Smooth muscle cell (in vitro differentiated cells): Measurements from ENCODE around the gene CAMK2B. TPM values are rescaled to one million over a fixed set of nuclear protein-coding genes. Genes with fewer than 3 reads are reported as not detected.

ENCODE experiments used
- DNase-seq: peaks from one replicate; lab custom pipeline; 2025; ENCODE audit not compliant: unreplicated experiment; lab: John Stamatoyannopoulos, UW
- H2AFZ ChIP-seq: fragments of 200-600 bp; sonication (generic); 2 replicates; pipeline ENCODE4 v1.6.0; 2016; ENCODE audit warnings: antibody characterized with exemption, low read depth, mild to moderate bottlenecking
- H3F3A ChIP-seq: fragments of 200-600 bp; sonication (generic); 2 replicates; pipeline ENCODE4 v1.6.0; 2017; ENCODE audit warnings: antibody characterized with exemption, low read depth
- H3K27ac ChIP-seq: fragments of 200-600 bp; sonication (generic); 2 replicates; pipeline ENCODE4 v1.5.1; 2016; ENCODE audit warnings: low read depth, mild to moderate bottlenecking
- H3K27me3 ChIP-seq: fragments of 200-600 bp; sonication (generic); 2 replicates; pipeline ENCODE4 v1.6.1; 2016; ENCODE audit warnings: low read depth, mild to moderate bottlenecking
- H3K36me3 ChIP-seq: fragments of 200-600 bp; sonication (generic); 2 replicates; pipeline ENCODE4 v1.5.1; 2016; ENCODE audit warnings: low read depth
- H3K4me1 ChIP-seq: fragments of 200-600 bp; sonication (generic); 2 replicates; pipeline ENCODE4 v1.5.1; 2016; ENCODE audit warnings: low read depth
- H3K4me2 ChIP-seq: fragments of 200-600 bp; sonication (generic); 2 replicates; pipeline ENCODE4 v1.6.0; 2016; ENCODE audit warnings: mild to moderate bottlenecking
- H3K4me3 ChIP-seq: fragments of 200-600 bp; sonication (generic); 2 replicates; pipeline ENCODE4 v1.5.1; 2016; ENCODE audit warnings: mild to moderate bottlenecking
- H3K79me2 ChIP-seq: fragments of 200-600 bp; sonication (generic); 2 replicates; pipeline ENCODE4 v1.6.0; 2016; ENCODE audit warnings: low read depth, mild to moderate bottlenecking
- H3K9ac ChIP-seq: fragments of 200-600 bp; sonication (generic); 2 replicates; pipeline ENCODE4 v1.6.0; 2016; ENCODE audit warnings: low read depth
- H3K9me3 ChIP-seq: fragments of 200-600 bp; sonication (generic); replicated peaks from 2 replicates; pipeline ENCODE4 v1.5.1; 2016; ENCODE audit warnings: low read depth
- H4K20me1 ChIP-seq: fragments of 200-600 bp; sonication (generic); 2 replicates; pipeline ENCODE4 v1.6.0; 2016; ENCODE audit warnings: low read depth
- CTCF ChIP-seq: fragments of 200-600 bp; sonication (generic); IDR thresholded peaks from 2 replicates; pipeline ENCODE4 v1.5.1; 2017; ENCODE audit warnings: borderline replicate concordance, mild to moderate bottlenecking, antibody characterized with exemption; ENCODE audit not compliant: insufficient read depth, poor library complexity, severe bottlenecking
- WGBS: methylation state at CpG from one replicate; pipeline ENCODE4 v1.1.7; 2016; ENCODE audit warnings: low lambda C conversion rate; 5-methylcytosine and 5-hydroxymethylcytosine counted together
- polyA plus RNA-seq: library from polyadenylated mRNA; unstranded; fragments of >200 nt; fragmentation: Nextera tagmentation; extraction: Ambion mirVana; gene quantifications from 2 replicates; pipeline ENCODE4 v1.2.1, GENCODE V29; 2016
- total RNA-seq: library from RNA; depleted of rRNA; stranded (reverse); fragments of >200 nt; gene quantifications from 2 replicates; pipeline ENCODE4 v1.2.3, GENCODE V29; 2014

CAMK2B gene
- total and polyA plus RNA-seq, 2 experiments from 2014 or later, result not detected

DNA sequence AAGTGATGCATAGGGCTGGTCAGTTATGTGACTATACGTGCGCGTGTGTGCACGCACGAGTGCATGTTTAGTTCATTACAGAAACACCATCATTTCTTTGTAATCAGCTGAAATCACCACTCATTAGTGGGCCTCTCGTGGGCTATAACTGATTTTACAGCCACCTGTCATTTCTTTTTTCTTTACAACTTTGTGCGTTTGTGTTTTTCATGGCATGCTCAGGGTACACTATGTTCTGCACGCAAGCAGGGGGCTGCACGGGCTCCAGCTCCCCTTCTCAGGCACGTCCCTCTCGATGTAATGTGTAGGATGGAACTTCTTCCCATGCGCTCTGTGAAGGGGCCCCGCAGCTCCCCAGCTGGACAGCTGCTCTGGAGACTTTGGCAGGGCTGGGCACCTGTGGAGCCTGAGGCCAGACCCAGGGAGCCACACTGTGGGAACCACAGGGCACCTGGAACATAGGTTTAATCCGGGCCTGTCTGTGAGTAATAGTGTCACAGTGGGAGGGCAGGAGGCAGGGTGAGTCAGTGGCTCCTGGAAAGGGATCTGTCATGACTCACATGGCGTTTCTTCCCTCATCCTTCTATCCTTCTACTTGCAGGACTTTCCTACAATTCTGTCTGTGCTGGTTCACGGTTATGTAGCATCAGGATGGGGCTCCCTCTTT is 141.1 kb downstream of the CAMK2B start:
- no peaks in the 10 kb centered on the region for H3K36me3 ChIP-seq
- H3K9ac ChIP-seq, result peak overlapping the region; percentile 85
- H3K9me3 ChIP-seq, result no peaks in the 10 kb centered on the region
- peaks cover 14% of the 10 kb centered on the region for H3K4me1 ChIP-seq
- DNase-seq, result no peak
- no peaks in the 10 kb centered on the region for H3K79me2 ChIP-seq
- no peak overlapping the region for H2AFZ ChIP-seq
- WGBS, result 65% methylated on average over 16 of the region's 16 CpGs
- H3K27ac ChIP-seq, result peak overlapping the region; percentile 97
- no peak overlapping the region for H3K4me3 ChIP-seq
- TF ChIP-seq CTCF, result no peak
- peak overlapping the region; percentile 69 for H3K4me2 ChIP-seq
- H3K27me3 ChIP-seq, result no peaks in the 10 kb centered on the region
- no peaks in the 10 kb centered on the region for H3F3A ChIP-seq
- H4K20me1 ChIP-seq, result no peaks in the 10 kb centered on the region

- no peaks in the 10 kb centered on the region for H3K79me2 ChIP-seq
- no peak overlapping the region for H3K9ac ChIP-seq
- no peak overlapping the region for H3K27ac ChIP-seq
- no peak for DNase-seq
- no peaks in the 10 kb centered on the region for H3F3A ChIP-seq
- H3K27me3 ChIP-seq, result no peaks in the 10 kb centered on the region
- no peak overlapping the region for H3K4me3 ChIP-seq
- no peaks in the 10 kb centered on the region for H4K20me1 ChIP-seq
- H3K4me2 ChIP-seq, result no peak overlapping the region
- TF ChIP-seq CTCF, result no peak
- peaks cover 14% of the 10 kb centered on the region for H3K4me1 ChIP-seq
- no peak overlapping the region for H2AFZ ChIP-seq
- H3K9me3 ChIP-seq, result no peaks in the 10 kb centered on the region
- WGBS, result 79% methylated on average over 2 of the region's 2 CpGs
- no peaks in the 10 kb centered on the region for H3K36me3 ChIP-seq
Measured at GRCh38 chr7:44183386-44183785, 142.0 kb downstream of the CAMK2B start.

GRCh38 chr7:44182827-44183226 is 142.6 kb downstream of the CAMK2B start:
- Histone ChIP-seq H4K20me1 (no peaks in the 10 kb centered on the region), H3F3A (no peaks in the 10 kb centered on the region), H3K36me3 (no peaks in the 10 kb centered on the region), H3K9ac (no peak overlapping the region), H3K4me2 (no peak overlapping the region), H3K4me3 (no peak overlapping the region), H3K27ac (no peak overlapping the region), H3K9me3 (no peaks in the 10 kb centered on the region), H3K4me1 (peaks cover 16% of the 10 kb centered on the region), H3K79me2 (no peaks in the 10 kb centered on the region), H3K27me3 (no peaks in the 10 kb centered on the region), H2AFZ (no peak overlapping the region)
- 84% methylated on average over 5 of the region's 5 CpGs for WGBS
- DNase-seq, result no peak
- TF ChIP-seq CTCF, result no peak

GRCh38 chr7:44180631-44181030 is 144.8 kb downstream of the CAMK2B start:
- H3K9ac ChIP-seq, result no peak overlapping the region
- peaks cover 22% of the 10 kb centered on the region for H3K4me1 ChIP-seq
- no peaks in the 10 kb centered on the region for H3K36me3 ChIP-seq
- H3K27ac ChIP-seq, result no peak overlapping the region
- H3K79me2 ChIP-seq, result no peaks in the 10 kb centered on the region
- no peak for DNase-seq
- no peak overlapping the region for H3K4me2 ChIP-seq
- 73% methylated on average over 3 of the region's 3 CpGs for WGBS
- no peak overlapping the region for H2AFZ ChIP-seq
- no peaks in the 10 kb centered on the region for H3F3A ChIP-seq
- H4K20me1 ChIP-seq, result no peaks in the 10 kb centered on the region
- H3K27me3 ChIP-seq, result no peaks in the 10 kb centered on the region
- no peaks in the 10 kb centered on the region for H3K9me3 ChIP-seq
- no peak for TF ChIP-seq CTCF
- no peak overlapping the region for H3K4me3 ChIP-seq
